SH-SY5Y (cell line): ENCODE measurements around the gene VWF.

ENCODE experiments used
- GATA2 ChIP-seq: IDR thresholded peaks from 2 replicates; pipeline ENCODE4 v1.6.1; 2011; ENCODE audit warnings: mild to moderate bottlenecking, low read depth, low read length
- GATA3 ChIP-seq: IDR thresholded peaks from 2 replicates; pipeline ENCODE4 v1.6.1; 2011; ENCODE audit warnings: low read depth, mild to moderate bottlenecking, low read length, moderate library complexity

GRCh38 chr12:6096527-6096926 lies 27.9 kb downstream of the VWF start:
- TF ChIP-seq GATA3 (no peak), GATA2 (no peak)
